NCI-H2196 treated with DMSO at 0.1 percent for 48 hours (cell line): ENCODE results near the gene TRIM71.
A peak's percentile ranks its signal among the peaks of the same experiment; 100 is the strongest.

ENCODE experiments used
- DNase-seq: peaks from one replicate; lab custom pipeline; 2025; ENCODE audit not compliant: unreplicated experiment; lab: John Stamatoyannopoulos, UW

Gene TRIM71

DNA sequence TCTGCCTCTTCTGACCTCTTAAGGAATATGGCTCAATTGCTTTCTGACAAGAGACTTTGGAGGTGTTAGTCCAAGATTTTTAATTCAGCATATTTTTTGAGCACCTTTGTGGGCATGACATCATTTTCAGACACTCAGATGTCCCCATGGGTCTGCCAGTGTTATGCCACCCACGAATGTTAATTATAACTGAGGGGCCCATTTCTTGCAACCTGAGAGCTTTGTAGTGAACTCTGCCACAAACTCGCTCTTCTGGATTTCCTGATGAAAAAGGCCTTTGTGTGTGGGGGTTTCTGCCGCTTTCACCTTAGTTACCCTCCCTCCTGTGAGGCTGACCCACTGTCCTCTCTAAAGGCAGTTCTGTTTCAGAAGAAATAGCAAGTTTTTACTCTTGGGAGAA lies 69.1 kb downstream of the TRIM71 start:
- no peak for DNase-seq

DNA sequence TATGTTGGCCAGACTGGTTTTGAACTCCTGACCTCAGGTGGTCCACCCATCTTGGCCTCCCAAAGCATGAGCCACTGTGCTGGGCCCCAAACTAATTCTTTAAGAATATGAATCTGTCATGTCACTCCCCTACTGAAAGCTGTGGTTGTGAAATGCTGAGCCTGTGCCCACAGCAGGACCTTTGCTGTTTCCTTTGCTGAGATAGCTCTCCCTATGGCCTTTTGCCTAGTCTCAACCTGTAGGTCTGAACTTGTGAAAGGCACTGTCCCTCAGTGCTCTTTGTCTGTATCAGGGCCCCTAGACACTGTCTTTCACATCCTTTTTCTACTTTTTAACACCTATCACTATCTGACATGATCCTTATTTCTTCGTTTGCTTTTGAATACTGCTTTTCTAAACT lies 70.9 kb downstream of the TRIM71 start:
- no peak for DNase-seq

DNA sequence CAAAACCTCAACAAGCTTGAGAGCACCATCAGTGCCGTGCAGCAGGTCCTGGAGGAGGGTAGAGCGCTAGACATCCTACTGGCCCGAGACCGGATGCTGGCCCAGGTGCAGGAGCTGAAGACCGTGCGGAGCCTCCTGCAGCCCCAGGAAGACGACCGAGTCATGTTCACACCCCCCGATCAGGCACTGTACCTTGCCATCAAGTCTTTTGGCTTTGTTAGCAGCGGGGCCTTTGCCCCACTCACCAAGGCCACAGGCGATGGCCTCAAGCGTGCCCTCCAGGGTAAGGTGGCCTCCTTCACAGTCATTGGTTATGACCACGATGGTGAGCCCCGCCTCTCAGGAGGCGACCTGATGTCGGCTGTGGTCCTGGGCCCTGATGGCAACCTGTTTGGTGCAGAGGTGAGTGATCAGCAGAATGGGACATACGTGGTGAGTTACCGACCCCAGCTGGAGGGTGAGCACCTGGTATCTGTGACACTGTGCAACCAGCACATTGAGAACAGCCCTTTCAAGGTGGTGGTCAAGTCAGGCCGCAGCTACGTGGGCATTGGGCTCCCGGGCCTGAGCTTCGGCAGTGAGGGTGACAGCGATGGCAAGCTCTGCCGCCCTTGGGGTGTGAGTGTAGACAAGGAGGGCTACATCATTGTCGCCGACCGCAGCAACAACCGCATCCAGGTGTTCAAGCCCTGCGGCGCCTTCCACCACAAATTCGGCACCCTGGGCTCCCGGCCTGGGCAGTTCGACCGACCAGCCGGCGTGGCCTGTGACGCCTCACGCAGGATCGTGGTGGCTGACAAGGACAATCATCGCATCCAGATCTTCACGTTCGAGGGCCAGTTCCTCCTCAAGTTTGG lies 72.9 kb downstream of the TRIM71 start:
- DNase-seq = no peak

DNA sequence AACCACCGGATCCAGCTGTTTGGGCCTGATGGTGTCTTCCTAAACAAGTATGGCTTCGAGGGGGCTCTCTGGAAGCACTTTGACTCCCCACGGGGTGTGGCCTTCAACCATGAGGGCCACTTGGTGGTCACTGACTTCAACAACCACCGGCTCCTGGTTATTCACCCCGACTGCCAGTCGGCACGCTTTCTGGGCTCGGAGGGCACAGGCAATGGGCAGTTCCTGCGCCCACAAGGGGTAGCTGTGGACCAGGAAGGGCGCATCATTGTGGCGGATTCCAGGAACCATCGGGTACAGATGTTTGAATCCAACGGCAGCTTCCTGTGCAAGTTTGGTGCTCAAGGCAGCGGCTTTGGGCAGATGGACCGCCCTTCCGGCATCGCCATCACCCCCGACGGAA lies 73.6 kb downstream of the TRIM71 start:
- DNase-seq = no peak

DNA sequence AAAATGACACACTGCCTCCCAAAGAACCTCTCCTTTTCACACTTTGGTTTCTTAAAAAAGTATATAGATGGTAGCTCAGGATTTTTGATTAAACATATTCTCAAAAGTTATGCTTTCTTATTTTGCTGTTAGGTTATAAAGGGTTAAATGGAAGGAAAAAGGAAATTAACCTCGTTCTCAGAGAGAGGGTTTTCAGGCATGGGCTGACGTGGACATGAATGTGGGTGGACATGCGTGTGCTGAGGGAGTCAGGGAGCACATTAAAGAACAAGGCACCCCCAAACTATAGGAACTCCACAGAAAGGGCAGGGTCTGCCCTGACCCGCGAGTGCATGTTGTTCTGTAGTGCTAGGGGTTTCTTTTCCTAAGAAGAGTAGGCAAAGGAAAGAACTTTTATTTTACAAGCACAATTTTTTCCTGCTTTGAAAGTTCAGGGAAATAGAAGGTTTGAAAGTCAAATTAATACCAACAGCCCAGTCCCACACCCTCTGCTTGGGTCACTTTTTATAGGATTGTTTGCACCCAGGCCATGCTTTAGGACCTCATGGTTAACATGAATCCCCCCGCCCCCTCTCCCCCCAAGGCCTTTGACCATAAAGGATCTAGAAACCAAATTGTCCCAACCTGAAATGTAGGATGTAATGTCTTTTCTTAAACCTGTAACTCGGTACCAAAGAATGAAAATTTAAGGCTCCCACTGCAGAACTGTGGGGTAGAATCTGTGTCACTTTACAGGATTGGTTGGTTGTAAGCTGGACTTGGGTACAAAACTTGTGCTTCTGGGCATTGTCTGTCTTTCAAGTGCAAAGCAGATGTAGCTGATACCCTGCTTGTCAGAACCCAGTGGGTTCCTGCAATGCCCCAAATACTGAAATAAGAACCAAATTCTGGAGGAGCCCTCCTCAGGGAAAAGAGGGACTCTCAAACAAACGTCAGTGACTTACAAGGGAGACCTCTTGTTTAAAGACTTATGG lies 75.1 kb downstream of the TRIM71 start:
- DNase-seq = no peak

DNA sequence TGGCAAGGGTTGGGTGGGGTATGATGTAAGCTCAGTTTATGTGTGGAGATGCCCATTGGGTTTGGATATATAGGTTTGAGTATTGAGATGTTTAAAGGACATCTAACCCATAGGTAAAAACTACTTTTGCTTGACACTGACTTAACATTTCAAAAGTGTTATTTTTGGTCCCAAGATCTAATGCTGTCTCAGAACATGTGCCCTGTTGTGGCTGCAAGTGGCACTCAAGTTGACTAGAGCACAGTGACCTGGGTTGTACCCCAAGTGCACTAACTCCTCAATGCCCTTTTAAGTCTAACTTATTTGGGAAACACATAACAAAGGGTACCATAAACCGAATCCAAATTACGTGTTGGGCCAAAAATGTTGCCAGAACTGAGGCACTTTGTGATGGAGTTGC lies 77.2 kb downstream of the TRIM71 start:
- DNase-seq = no peak

DNA sequence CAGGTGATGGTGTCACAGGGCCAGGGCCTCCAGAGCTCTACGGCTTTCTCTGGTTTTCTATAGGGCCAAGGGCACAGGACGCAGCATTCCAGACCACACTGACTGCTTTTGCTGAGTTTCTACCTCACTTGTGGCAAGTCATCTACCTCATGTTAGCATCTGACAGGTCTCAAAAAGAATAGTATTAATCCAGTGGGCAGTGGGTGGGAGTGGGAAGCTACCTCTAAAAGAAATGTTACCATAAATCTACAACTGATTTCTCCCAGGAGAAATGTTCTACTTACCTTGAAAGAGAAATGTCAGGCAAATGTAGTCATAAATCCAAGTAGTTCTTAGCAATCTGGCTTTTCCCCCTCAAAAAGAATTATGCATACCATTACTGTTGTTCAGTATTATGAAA lies 77.9 kb downstream of the TRIM71 start:
- no peak for DNase-seq

DNA sequence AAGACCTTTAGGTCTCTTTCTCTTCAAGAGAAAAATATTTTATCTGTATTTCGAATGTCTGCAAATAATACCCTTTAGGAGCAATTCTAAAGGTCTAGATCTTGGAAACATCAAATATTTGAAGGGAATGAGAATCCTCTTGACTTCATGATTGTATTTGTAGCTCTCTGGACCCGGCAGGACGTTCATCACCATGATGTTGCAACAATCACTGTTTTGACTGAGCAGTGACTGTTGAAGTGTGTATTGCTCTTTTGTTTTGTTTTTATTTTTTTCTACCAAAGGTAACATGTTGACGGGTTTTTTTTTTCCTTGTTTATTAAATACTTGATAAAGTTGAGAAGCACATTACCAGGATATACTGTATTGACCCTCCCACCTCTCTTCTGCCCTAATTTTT lies 78.3 kb downstream of the TRIM71 start:
- DNase-seq = no peak

DNA sequence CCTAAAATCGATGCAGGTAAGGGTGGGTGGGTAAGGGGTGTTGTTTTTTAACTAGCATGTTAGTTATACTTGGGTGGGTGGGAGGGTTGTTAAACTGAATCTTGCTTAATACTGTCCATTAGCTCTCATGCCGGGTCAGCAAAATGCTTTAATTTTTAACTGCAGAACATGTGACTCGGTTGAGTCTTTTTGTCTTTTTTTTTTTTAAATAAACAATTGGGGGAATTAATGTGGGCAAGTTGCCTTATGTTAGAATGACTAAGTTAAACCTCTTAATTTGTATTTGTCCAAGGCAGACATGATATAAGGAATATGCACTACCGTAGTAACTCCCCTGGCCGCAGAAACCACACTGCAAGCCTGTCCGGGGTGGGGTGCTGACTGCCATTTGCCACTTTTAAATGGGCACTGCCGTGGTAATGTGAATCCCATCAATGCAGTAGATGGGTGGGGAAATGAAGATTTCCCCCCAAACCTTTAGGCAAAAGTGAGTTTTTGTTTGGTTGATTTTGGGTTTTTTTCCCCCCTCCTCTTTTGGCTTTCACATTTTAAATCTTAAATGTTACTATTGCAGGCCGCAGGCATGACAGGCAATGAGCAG lies 79.3 kb downstream of the TRIM71 start:
- no peak for DNase-seq

DNA sequence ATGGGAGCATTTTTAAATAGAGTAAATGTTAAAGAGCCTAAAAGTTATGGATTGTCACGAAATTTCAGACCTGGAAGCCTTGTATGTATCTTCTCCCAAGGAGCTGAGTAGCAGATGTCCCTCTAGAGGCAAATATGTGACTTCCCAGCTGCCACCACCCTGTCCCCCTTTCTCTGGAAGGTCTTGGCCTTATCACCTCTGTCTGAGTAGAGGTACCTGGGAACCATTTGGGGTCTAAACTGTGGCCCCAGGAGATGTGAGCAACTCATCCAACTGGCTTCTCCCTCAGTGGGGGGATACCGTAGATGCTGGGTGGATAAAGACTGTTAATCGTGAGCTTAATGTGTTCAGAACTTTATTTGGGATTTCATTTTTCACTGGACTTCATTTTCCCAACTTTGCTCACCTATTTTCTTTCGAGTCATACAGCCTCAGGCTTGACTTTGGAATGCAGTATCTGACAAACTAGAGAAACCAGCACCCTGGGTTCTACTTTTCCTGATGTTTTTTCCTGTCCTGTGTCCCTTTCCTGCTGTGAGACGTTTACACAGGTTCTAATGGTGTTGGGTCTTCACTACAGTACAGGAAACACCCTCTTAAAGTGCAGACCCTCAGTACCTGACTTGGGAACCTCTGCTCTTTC lies 80.3 kb downstream of the TRIM71 start:
- no peak for DNase-seq

DNA sequence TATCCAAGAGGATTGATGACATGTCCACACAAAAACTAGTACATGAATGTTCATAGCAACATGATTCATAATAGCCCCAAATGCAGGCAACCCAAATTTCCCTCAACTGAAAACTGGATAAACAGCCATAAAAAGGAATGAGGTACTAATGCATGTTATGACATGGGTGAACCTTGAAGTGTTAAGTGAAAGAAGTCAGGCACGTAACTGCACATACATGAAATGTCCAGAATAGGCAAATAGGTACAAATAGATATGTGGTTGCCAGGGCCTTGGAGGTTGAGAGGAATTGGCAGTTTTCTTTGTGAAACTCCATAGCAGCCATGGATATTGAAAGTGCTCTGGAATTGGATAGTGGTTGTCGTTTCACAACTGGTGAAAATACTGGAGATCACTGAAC lies 81.5 kb downstream of the TRIM71 start:
- no peak for DNase-seq

DNA sequence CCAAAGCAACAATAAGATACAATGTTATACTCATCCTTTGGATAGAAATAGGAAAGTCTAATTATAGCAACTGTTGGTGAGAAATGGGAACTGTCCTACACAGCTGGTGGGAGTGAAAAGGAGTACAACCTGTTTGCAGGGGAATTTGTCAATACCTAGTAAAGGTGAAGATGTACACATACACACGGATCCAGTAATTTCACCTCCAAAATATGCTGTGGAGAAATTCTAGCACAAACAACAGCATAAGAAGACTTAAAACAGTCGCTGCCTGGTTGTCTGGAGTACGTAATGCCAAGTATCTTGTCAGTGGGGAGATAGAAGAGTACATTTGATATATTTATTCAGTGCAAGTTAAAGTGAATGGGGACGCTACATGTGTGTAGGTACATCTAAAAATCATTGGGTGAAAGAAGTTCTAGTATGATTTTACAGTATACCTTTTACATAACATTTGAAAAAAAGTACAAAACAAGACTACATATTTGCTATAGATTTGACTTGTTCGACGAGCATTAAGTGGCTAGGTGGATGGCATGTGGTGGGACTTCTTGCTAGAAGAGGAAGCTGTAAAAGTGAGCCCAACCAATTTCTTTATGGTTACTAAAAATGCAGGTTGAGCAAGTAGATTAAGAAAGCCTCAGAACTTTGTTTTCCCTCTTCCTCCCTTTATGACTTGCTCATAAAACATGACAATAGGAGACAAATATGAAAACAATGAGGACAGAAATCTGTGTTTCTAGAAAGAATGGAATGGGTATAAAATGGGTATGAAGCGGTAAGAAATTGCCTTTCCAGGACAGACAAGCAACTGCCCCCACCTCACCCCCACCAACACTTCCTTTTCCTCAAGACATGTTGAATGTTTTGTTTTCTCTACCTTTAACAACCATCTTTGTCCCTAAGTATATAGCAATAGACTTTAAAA lies 83.5 kb downstream of the TRIM71 start:
- DNase-seq = no peak

DNA sequence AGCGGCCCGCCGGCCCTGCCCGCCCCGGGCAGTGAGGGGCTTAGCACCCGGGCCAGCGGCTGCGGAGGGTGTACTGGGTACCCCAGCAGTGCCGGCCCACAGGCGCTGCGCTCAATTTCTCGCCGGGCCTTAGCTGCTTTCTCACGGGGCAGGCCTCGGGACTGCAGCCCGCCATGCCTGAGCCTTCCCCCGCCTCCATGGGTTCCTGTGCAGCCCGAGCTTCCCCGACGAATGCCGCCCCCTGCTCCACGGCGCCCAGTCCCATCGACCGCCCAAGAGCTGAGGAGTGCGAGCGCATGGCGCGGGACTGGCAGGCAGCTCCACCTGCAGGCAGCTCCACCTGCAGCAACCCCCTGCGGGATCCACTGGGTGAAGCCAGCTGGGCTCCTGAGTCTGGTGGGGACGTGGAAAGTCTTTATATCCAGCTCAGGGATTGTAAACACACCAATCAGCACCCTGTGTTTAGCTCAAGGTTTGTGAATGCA lies 85.1 kb downstream of the TRIM71 start:
- peak; percentile 2 for DNase-seq

DNA sequence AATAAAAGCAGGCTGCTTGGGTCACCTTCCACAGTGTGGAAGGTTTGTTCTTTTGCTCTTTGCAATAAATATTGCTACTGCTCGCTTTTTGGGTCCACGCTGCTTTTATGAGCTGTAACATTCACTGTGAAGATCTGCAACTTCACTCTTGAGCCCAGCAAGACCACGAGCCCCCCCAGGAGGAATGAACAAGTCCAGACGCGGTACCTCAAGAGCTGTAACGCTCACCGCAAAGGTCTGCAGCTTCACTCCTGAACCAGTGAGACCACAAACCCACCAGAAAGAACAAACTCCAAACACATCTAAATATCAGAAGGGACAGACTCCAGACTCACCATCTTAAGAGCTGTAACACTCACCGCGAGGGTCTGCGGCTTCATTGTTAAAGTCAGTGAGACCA lies 86.2 kb downstream of the TRIM71 start:
- DNase-seq = no peak

DNA sequence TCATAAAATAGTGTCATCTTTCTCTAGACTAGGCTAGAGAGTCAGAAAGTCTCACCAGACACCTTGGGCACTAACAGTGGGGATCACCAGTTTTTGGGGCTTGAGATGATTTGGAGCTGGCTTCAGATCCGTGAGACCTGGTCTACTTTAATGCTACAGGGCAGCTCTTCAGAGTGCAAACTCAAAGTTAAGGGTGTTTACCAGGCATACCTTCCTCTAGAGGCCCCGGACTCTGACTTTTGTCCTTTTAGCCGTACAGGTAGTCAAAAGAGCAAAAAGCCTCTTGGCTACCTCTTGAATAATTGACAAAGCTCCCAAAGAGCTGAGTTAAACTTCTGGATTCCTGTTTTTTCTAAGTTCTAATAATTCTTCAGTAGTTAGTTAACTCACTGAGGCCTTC lies 92.2 kb downstream of the TRIM71 start:
- DNase-seq = no peak

DNA sequence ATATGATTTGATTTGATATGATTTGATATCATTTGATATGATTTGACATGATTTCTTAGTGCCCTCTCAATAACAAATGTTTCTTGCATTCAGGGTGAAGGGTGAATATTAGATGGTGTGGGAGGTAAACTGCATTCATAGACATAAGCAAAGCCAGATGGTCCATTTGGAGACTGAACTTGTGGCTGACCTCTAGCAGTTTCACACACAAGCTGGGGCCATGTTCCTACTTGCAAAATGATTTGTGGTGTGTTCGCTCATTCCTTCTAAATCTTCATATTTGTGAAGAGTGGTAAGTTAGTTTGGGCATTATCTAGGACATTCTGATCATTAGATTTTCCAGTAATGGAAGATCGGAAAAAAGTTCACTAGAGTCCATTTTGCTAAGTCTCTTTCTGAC lies 93.2 kb downstream of the TRIM71 start:
- DNase-seq = no peak

DNA sequence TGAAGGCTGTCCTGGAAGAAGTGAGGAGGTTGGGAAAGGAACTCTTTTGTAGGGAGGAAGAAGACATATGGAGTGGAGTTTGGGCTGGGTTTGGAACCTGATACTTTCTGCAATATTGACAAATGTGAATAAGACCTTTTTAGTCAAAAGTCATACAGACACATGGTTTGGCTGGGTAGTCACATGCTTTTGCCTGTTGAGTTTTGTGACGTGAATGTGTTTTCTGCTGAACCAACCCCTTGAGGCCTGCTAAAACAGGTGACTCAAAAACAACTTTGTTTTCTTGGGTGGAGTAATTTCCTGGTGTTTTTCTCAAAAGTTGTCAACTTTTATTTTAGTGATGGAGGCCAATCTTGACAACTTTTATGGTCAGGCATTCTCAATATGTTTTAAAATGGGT lies 94.2 kb downstream of the TRIM71 start:
- no peak for DNase-seq

DNA sequence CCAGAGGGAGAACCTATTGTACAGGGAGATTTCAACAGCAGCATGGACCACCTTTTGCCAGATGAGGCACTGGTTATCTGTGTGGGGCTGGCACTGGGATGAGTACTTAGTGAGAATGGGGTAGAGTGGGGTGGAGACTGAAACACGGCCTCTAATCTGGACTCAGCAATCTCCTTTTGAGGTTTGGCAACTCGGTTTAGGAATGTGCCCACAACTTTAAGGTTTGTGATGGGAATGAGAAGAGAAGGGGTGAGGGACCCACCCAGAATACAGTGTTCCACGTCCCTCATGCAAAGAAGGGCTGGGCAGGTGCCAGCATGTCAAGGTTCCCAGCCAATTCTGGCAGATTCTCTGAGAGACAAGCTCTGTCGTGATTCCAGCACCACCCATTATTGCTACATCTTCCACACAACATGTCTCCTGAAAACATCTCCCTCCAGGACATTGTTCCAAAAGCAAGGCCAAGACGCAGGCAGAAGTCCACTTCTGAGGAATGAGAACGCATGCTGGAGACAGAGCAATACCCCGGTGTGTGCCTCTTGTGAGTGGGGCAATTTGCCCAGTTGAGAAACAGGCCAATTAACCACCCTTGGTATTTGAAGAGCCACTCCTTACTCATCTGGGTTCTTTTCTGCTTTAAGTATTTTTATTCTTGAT lies 96.1 kb downstream of the TRIM71 start:
- DNase-seq = no peak

DNA sequence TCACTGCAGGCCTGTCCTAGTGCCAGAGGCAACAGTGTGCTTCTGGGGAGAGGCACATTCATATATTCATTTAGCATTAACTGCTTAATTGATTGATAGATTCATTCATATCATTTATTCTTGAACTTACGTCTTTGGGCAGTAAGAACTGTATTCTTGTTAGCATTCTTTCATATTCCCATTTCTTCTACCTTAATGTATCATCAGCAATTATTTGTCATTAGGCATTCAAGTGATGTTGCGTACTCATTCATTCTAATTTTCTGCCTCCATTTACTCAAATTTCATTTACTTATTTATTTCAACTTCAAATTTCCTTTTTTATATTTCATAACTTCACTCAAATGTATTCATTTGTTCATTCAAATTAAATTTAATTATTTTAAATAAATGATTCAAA lies 102.1 kb downstream of the TRIM71 start:
- DNase-seq = no peak
